H9 (cell line): Measurements from ENCODE around the gene CCDC158. TPM values are rescaled to one million over a fixed set of nuclear protein-coding genes. Genes with fewer than 3 reads are reported as not detected.

Experiments used
- DNase-seq: peaks from one replicate; pipeline ENCODE4 v3.0.0-alpha.2; 2017
- H2AFZ ChIP-seq: one replicate; pipeline ENCODE4 v1.6.1; 2013; ENCODE audit warnings: mild to moderate bottlenecking, low read length, control low read depth, moderate library complexity
- H2AK5ac ChIP-seq: 2 replicates; pipeline ENCODE4 v1.6.1; 2013; ENCODE audit warnings: low read length, control low read depth, mixed read lengths; ENCODE audit not compliant: insufficient read length
- H2BK120ac ChIP-seq: one replicate; pipeline ENCODE4 v1.6.1; 2013; ENCODE audit warnings: low read depth, mild to moderate bottlenecking, low read length, control low read depth, inconsistent platforms; ENCODE audit not compliant: poor library complexity, severe bottlenecking
- H2BK12ac ChIP-seq: 2 replicates; pipeline ENCODE4 v1.6.1; 2013; ENCODE audit warnings: low read length, control low read depth, mixed read lengths, low read depth; ENCODE audit not compliant: insufficient read length
- H2BK15ac ChIP-seq: 2 replicates; pipeline ENCODE4 v1.6.1; 2013; ENCODE audit warnings: low read depth, low read length, control low read depth
- H2BK20ac ChIP-seq: one replicate; pipeline ENCODE4 v1.6.1; 2013; ENCODE audit warnings: low read depth, mild to moderate bottlenecking, low read length, control low read depth, inconsistent platforms; ENCODE audit not compliant: poor library complexity, severe bottlenecking
- H2BK5ac ChIP-seq: 2 replicates; pipeline ENCODE4 v1.6.1; 2013; ENCODE audit warnings: low read length, control low read depth, mixed read lengths; ENCODE audit not compliant: insufficient read length
- H3K14ac ChIP-seq: 2 replicates; pipeline ENCODE4 v1.6.1; 2013; ENCODE audit warnings: low read length, control low read depth; ENCODE audit not compliant: insufficient read depth
- H3K18ac ChIP-seq: 2 replicates; pipeline ENCODE4 v1.6.1; 2013; ENCODE audit warnings: low read depth, mild to moderate bottlenecking, mixed read lengths, low read length, control low read depth; ENCODE audit not compliant: insufficient read length
- H3K23ac ChIP-seq: 2 replicates; pipeline ENCODE4 v1.6.1; 2013; ENCODE audit warnings: low read length, control low read depth, mixed read lengths, low read depth; ENCODE audit not compliant: insufficient read length
- H3K23me2 ChIP-seq: 2 replicates; pipeline ENCODE4 v1.6.1; 2013; ENCODE audit warnings: low read depth, mild to moderate bottlenecking, mixed read lengths, low read length, control low read depth; ENCODE audit not compliant: insufficient read length, poor library complexity, severe bottlenecking
- H3K27ac ChIP-seq: 2 replicates; pipeline ENCODE4 v1.5.1; 2013; ENCODE audit warnings: low read length, control low read depth, mixed read lengths, low read depth; ENCODE audit not compliant: insufficient read length
- H3K27me3 ChIP-seq: 2 replicates; pipeline ENCODE4 v1.6.1; 2013; ENCODE audit warnings: low read length, control low read depth, inconsistent platforms; ENCODE audit not compliant: insufficient read depth
- H3K4ac ChIP-seq: 2 replicates; pipeline ENCODE4 v1.6.1; 2013; ENCODE audit warnings: low read depth, mild to moderate bottlenecking, control low read depth, inconsistent platforms, low read length, moderate library complexity
- H3K4me1 ChIP-seq: 2 replicates; pipeline ENCODE4 v1.6.1; 2013; ENCODE audit warnings: low read length, control low read depth, inconsistent platforms; ENCODE audit not compliant: insufficient read depth
- H3K4me2 ChIP-seq: 2 replicates; pipeline ENCODE4 v1.6.1; 2013; ENCODE audit warnings: low read length, control low read depth, mixed read lengths; ENCODE audit not compliant: insufficient read length, insufficient read depth
- H3K56ac ChIP-seq: 2 replicates; pipeline ENCODE4 v1.6.1; 2013; ENCODE audit warnings: low read depth, mild to moderate bottlenecking, mixed read lengths, low read length, control low read depth; ENCODE audit not compliant: insufficient read length
- H3K79me1 ChIP-seq: 2 replicates; pipeline ENCODE4 v1.6.1; 2013; ENCODE audit warnings: low read depth, mild to moderate bottlenecking, moderate library complexity, low read length, control low read depth, inconsistent platforms; ENCODE audit not compliant: insufficient read depth, poor library complexity, severe bottlenecking
- H3K79me2 ChIP-seq: 2 replicates; pipeline ENCODE4 v1.6.1; 2013; ENCODE audit warnings: low read length, control low read depth, inconsistent platforms; ENCODE audit not compliant: insufficient read depth
- H3K9ac ChIP-seq: 2 replicates; pipeline ENCODE4 v1.6.1; 2013; ENCODE audit warnings: low read length, control low read depth, mixed read lengths; ENCODE audit not compliant: insufficient read length; ENCODE audit errors: extremely low read depth
- H3K9me3 ChIP-seq: one replicate; pipeline ENCODE4 v1.6.1; 2013; ENCODE audit warnings: low read depth, low read length, inconsistent platforms; ENCODE audit not compliant: control insufficient read depth
- H3T11ph ChIP-seq: one replicate; pipeline ENCODE4 v1.6.1; 2013; ENCODE audit warnings: mild to moderate bottlenecking, low read length, control low read depth, inconsistent platforms
- H4K20me1 ChIP-seq: one replicate; pipeline ENCODE4 v1.6.1; 2013; ENCODE audit not compliant: control insufficient read depth, insufficient read length, insufficient read depth
- H4K5ac ChIP-seq: 2 replicates; pipeline ENCODE4 v1.6.1; 2013; ENCODE audit warnings: low read depth, mild to moderate bottlenecking, mixed read lengths, low read length, control low read depth; ENCODE audit not compliant: insufficient read length
- H4K8ac ChIP-seq: replicated peaks from 2 replicates; pipeline ENCODE4 v1.6.1; 2013; ENCODE audit warnings: low read length, control low read depth, mixed read lengths, low read depth; ENCODE audit not compliant: insufficient read length
- H4K91ac ChIP-seq: 2 replicates; pipeline ENCODE4 v1.6.1; 2013; ENCODE audit warnings: low read depth, mild to moderate bottlenecking, moderate library complexity, mixed read lengths, low read length, control low read depth; ENCODE audit not compliant: insufficient read length
- H3K27ac Mint-ChIP-seq, 3 experiments: 2 replicates in 2 of 3; 3 replicates in 1 of 3; pipeline ENCODE4 v1.8.0; 2020 to 2021; ENCODE audit warnings: mixed read lengths in 3 of 3, mild to moderate bottlenecking in 1 of 3, moderate library complexity in 1 of 3
- H3K27me3 Mint-ChIP-seq: 2 replicates; pipeline ENCODE4 v1.8.0; 2021; ENCODE audit warnings: low read depth, mild to moderate bottlenecking, moderate library complexity, mixed read lengths
- H3K36me3 Mint-ChIP-seq, 3 experiments: 2 replicates in 2 of 3; 3 replicates in 1 of 3; pipeline ENCODE4 v1.8.0; 2020 to 2021; ENCODE audit warnings: low read depth in 3 of 3, mixed read lengths in 3 of 3; ENCODE audit not compliant: insufficient read depth in 1 of 3
- H3K4me1 Mint-ChIP-seq, 2 experiments: 2 replicates each; pipeline ENCODE4 v1.8.0; 2020; ENCODE audit warnings: mixed read lengths in 2 of 2
- H3K4me3 Mint-ChIP-seq, 2 experiments: 2 replicates in 1 of 2; 3 replicates in 1 of 2; pipeline ENCODE4 v1.8.0; 2020 to 2021; ENCODE audit warnings: mild to moderate bottlenecking in 2 of 2, mixed read lengths in 2 of 2, moderate library complexity in 1 of 2
- H3K9me3 Mint-ChIP-seq, 2 experiments: 2 replicates in 1 of 2; 3 replicates in 1 of 2; pipeline ENCODE4 v1.8.0; 2020; ENCODE audit warnings: mild to moderate bottlenecking in 2 of 2, mixed read lengths in 2 of 2, moderate library complexity in 1 of 2
- CTCF ChIP-seq: fragments of 200-600 bp; sonication (generic); conservative IDR thresholded peaks from 3 replicates; pipeline ENCODE4 v1.8.0; 2021; ENCODE audit warnings: antibody characterized with exemption, mild to moderate bottlenecking
- WGBS: extraction: QIAGEN DNeasy Blood & Tissue Kit; methylation state at CpG from one replicate; pipeline ENCODE4 v1.1.7; 2013; ENCODE audit warnings: missing lambda C conversion rate, low lambda C conversion rate, mixed read lengths; ENCODE audit not compliant: insufficient read length; ENCODE audit errors: extremely low coverage; 5-methylcytosine and 5-hydroxymethylcytosine counted together
- total RNA-seq: library from RNA; stranded (reverse); gene quantifications from 2 replicates; pipeline ENCODE4 v1.2.1, GENCODE V29; 2021

Gene CCDC158
- total RNA-seq, 1 experiment from 2014 or later, result not detected

DNA sequence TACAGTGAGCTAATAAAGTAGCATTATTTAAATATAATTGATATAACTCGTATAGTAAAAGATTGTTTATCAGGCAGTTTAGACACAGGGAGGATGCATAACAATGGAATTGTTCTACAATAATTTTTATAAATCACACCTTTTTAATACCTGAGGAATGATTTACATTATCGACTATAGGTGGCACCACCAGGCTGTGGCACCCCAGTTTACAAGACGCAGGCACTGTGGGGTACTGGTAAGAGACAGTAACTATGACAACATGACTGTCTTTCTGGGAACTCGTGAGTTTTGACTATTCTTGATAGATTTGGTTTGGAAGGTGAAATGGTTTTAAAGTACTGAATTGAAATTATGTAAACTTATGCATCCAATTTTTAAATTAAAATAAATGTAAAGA lies 141.5 kb downstream of the CCDC158 start:
- Histone ChIP-seq H4K20me1 (no peaks in the 10 kb centered on the region), H4K91ac (no peak overlapping the region), H3K27ac (no peak overlapping the region), H3K4me1 (no peaks in the 10 kb centered on the region), H3K14ac (no peak overlapping the region), H2BK12ac (no peak overlapping the region), H3K9me3 (no peaks in the 10 kb centered on the region), H2BK20ac (no peak overlapping the region), H3T11ph (no peak overlapping the region), H2AFZ (no peak overlapping the region), H3K23me2 (no peaks in the 10 kb centered on the region), H3K23ac (no peak overlapping the region), H3K79me2 (no peaks in the 10 kb centered on the region), H2AK5ac (no peak overlapping the region), H3K27me3 (no peaks in the 10 kb centered on the region), H3K4me2 (no peak overlapping the region), H2BK15ac (no peak overlapping the region), H2BK5ac (no peak overlapping the region), H4K8ac (no peak overlapping the region), H3K4ac (no peak overlapping the region), H3K79me1 (no peaks in the 10 kb centered on the region), H2BK120ac (no peak overlapping the region), H3K18ac (no peak overlapping the region), H3K9ac (no peak overlapping the region), H3K56ac (no peak overlapping the region), H4K5ac (no peak overlapping the region)
- no peaks in the 10 kb centered on the region for H3K27me3 Mint-ChIP-seq
- no peak overlapping the region for H3K4me3 Mint-ChIP-seq
- no peak for DNase-seq
- no peaks in the 10 kb centered on the region for H3K36me3 Mint-ChIP-seq
- H3K9me3 Mint-ChIP-seq, result no peaks in the 10 kb centered on the region; a peak in 1 of 5 replicates
- no peak overlapping the region for H3K27ac Mint-ChIP-seq
- H3K4me1 Mint-ChIP-seq, result no peaks in the 10 kb centered on the region; a peak in 1 of 4 replicates
- WGBS, result no CpG with 5 or more reads among the region's 4 CpGs
- TF ChIP-seq CTCF, result no peak
